T47D (cell line): ENCODE results near the gene TAS1R1.

Experiments used
- DNase-seq, 2 experiments: peaks; one replicate each; pipeline versions ENCODE4 v3.0.0 to v3.0.0-alpha.2; 2011 to 2012; ENCODE audit warnings: low read depth in 1 of 2, low spot score in 1 of 2
- JUND ChIP-seq: IDR thresholded peaks from 2 replicates; pipeline ENCODE4 v1.6.1; 2012; ENCODE audit warnings: low read depth
- in situ Hi-C: cut with HindIII; loops from 2 replicates; pipeline ENCODE4 v1.10.0; 2016; ENCODE audit warnings: low sequenced_read_pairs, low pct_unique_long_range_greater_than_20kb

TAS1R1 gene

DNA sequence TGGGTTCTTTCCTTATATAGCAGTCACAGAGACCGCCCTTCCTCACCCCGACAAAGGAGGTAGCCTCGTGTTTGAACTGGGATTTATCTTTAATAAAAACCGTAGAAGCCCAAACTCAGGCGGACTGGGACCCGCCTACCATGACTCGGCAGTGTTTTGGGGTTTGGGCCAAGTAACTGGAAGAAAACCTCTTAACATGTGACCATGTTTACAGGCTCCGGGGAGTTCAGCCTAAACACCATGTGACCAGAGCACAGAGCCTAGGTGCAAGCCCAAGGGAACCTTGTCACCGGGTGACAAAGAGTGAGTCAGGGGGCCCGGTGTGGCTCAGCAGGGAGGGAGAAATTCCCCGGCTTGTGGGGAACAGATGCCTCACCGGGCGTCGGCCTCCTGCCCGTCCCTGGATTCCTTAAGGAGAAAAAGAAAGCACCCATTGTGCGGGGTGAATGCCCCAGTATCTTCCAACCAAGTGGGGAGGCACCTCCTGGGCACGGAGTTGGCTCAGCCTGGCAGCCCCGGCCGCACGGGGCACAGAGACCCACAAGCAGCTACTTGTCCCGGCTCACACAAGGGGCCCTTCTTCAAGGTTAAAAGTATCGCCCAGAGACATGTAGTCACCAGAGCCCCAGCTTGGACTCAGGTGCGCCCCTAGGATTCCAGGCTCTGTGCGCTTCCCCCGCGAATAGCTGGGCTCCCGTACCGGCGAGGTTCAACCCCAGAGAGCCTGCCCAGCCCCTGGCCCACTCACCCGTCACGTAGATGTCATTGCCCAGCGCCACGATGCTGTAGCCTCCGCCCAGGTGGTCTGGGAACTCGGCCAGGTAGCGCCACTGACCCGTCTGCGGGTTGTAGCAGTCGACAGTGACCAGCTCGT is 46.2 kb downstream of the TAS1R1 start:
- no peak for TF ChIP-seq JUND
- peak; percentile 59 to 72 for DNase-seq
- in situ Hi-C loops, result no loop called here

DNA sequence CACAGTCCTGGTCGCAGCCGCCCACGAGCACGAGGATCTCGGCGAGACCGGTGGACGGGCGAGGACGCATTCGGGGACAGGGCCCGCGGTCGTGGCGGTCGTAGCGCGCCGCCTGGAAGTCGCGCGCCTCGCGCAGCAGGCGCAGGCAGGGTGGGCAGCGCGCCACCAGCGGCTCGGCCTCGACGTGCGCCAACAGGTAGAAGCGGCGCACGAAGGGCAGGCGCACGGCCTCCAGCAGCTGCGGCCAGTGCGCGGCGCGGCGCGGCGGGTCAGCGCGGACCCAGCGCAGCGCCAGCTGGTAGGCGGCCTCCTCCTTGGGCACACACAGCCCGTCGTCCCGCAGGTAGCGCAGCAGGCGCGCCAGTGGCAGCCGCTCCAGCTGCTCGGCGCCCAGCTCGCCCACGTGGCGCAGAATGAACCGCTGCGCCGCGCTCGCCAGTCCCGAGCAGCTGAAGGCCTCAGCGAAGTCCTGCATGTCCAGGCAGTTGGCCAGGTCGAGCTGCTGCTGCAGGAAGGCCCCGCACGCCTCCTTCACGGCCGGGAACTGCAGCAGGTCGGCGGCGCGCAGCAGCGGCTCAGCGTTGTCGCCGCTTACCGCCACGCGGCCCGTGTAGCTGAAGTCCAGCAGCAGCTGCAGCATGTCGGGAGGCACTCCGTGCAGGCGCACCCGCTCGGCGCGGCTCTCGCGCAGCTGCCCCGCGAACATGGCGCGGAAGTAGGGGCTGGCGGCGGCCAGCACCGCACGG is 47.0 kb downstream of the TAS1R1 start:
- in situ Hi-C loops, result no loop called here
- no peak for DNase-seq
- TF ChIP-seq JUND, result no peak

DNA sequence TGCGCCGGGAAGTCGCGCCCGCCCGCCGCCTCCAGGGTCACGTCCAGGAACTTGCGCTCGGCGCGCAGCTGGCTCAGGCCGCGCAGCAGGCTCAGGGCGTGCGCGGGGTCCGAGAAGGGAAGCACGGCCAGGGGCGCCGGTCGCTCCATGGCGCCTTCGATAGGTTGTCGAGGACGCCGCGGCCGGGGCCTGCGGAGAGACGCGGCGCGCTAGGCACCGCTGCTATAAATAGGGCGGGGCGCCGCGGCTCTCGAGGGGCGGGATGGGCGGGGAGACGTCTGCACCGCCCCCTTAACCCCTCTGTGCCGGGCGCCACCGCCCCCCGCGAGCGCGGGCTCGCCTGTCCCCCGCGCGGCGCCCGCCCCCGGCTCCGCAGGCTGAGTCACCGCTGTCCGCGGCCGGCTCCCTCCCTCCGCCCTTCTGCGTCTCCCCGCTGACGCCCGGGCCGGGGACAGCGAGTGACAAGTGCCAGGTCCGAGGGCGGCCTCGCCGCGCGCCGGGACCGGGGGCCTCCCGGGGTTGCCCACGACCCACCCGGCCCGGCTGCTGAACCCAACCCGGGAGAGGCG is 47.6 kb downstream of the TAS1R1 start, which contains the start of gene KLHL21:
Gene KLHL21, minus strand, starts transcription at position 201 of the 569 bp plus-strand sequence. Its CDS starts 52 bp downstream, at position 149.
- in situ Hi-C loops, result no loop called here
- TF ChIP-seq JUND, result no peak
- peak; percentile 66 to 90 for DNase-seq

DNA sequence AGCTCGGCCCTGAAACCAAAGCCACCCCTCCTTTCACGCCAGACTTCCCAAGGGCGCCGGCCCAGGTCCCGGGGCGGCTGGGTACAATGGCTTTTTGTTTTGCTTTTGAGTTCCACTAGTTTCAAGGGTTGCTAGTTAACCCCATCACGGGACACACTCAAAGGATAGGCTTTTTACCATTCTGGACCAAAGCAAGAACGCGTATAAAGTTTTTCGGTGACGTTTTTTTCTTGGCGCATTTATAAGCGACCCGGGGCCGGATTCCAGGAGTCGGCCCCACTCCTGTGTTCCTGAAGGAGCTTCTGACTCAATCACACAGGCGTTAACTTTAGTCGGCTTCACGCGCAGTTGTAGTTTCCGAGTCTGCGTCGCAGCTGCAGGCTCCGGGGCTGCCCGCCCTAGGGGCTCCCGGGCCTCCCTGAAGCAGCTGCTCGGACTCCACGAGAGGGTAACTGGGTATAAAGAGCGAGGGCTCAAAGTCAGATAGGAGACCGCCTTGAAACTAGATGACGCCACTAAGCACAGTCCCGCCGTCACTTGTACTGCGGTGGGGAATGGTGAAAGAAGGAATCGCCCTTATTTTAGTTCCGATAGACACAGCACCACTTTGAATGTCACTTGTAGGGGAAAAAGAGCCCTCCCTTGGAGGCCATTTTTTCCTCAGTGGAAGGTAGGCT is 48.3 kb downstream of the TAS1R1 start:
- DNase-seq, result peak in 1 of 2 experiments; percentile 51

DNA sequence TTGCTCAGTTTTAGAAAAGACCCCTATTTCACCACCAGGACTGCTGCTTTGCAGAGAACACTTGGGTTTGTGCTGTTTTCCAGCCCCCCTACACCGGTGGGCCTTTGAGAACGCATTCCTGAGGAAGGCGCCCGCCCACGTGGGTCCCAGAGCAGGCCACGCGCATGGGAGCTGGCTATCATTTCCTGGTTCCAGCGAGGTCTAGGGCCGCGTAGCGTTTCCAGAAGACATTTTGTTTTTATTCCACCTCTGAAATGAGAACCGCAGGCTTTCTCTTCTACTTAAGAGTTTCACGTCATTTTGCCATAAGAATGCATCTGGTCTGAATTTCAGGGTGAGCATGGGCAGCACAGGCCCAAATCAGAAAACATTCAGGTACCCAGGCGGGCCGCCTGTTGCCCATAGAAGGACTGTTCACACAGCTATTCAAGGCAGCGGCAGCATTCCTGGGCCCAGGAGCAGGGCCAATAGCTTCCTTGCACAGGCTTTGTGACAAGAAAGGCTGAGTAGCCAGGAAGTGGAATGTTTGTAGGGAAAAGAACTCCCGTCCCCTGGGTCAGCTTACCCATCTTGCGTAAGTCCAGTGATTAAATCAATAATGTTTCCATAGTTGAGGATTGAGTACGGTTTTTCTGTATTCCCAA is 48.9 kb downstream of the TAS1R1 start:
- DNase-seq, result peak in 1 of 2 experiments; percentile 63
- in situ Hi-C loops, result no loop called here
- no peak for TF ChIP-seq JUND

More for the DNA sequence above, 48.3 kb downstream of the TAS1R1 start:
- TF ChIP-seq JUND, result no peak
- in situ Hi-C loops, result no loop called here

DNA sequence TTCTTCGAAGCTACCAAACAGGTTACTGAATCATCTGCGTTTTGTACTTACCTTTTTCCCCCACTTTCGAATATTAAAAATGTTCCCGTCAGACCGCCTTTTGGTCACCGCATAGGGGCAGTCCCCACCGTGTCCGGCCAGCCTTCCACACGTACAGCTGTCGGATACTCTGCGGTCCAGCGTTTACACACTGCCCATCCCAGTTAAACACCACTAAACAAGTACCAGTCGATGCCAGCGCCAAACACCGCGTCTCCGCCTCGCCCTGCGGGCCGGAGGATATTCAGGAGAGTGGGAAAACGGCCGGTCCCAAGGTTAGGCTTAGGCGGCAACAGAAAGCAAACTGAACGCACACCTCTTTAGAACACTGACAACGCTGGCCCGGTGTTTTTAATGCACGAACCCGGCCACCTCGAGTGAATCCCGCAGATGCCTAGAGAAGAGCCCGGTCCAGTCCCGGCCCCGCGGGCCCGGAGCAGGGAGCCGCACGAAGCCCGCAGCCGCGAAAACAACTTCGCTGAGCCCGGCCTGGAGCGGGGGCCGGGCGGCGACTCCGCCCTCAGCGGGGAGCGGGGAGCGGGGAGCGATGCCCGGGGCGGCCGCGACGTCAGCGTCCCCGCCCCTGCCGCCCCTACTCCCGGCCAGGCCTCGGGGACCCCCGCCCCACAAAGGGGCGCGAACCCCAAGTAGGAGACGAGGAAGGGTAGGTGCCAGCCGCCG is 57.7 kb downstream of the TAS1R1 start:
- TF ChIP-seq JUND, result no peak
- in situ Hi-C loops, result no loop called here
- peak; percentile 55 to 73 for DNase-seq

DNA sequence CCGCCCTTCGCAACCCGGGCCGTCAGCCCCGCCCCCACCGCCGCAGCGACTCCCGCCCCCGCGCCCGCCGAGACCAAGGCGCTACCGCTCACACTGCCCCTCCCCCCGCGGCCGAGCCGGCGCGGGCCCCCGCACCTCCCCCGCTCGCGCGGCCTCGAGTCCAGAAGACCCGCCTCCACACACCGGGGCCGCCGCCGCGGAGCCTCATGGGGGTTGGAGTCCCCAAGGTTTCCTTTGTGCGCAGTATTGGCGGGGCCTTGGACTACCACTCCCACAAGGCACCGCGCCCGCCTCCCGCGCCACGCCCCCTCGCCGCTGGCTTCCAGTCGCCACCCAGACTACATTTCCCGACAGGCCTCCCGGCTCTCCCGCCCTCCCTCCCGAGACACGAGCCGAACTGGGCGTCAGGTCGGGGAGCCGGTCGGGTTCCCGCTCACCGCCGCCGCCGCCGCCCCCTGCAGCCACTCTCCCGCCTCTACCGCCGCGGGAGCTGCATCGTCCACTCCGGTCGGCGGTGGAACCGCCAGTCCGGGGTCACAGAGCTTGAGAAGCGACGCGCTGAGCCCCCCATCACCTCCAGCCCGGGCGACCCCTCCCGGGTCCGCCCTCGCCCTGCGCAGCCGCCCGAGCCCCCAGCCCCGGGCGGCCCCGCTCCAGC is 58.4 kb downstream of the TAS1R1 start, which contains the start of gene PHF13:
Gene PHF13, plus strand, starts transcription at position 371 of the 658 bp plus-strand sequence. CDS start 336 bp downstream, outside the sequence.
- no peak for TF ChIP-seq JUND
- in situ Hi-C loops, result no loop called here
- DNase-seq, result peak; percentile 93 to 99

DNA sequence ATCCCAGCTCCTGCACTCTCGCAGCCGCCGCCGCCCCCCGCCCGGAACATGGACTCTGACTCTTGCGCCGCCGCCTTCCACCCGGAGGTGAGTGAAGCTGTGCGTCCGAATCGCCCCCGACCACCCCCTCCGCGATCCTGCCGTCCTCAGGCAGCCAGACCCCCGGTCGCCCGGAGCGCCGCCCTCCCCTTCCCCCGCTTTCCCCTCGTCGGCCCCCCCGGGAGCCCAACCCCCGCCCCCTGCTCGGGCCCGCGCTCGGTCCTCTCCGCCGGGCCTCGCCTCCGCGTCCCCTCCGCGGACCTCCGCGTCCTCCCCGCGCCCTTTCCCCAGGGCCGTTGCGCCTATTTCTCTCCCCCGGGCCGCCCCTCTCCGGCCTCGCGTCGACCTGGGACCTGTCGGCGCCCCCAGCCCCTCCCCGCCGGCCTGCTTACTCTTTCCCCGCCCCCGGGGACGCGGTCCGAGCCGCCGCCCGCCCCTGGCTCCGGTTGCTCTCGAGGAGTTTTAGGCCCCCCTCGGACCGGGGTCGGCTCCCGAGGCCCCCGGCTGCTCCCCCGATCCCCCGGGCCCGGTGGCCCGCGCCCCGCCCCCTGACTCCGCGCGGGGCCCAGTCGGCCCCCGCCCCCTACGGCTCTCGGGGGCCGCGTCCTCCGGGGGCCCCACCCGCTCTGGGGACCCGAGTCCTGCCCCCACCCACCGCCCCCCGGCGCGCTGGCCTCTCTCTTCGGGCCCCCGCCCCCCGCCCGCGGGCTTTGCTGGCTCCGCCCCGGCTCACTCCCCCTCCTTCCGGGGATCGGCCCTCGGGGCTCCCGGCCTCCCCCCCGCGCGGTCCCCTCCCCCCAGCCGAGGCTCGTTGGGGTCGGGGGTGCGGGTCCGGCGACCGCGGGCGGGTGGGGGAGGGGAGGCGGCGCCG is 59.2 kb downstream of the TAS1R1 start:
- in situ Hi-C loops, result no loop called here
- DNase-seq, result peak in 1 of 2 experiments; percentile 37
- TF ChIP-seq JUND, result no peak

DNA sequence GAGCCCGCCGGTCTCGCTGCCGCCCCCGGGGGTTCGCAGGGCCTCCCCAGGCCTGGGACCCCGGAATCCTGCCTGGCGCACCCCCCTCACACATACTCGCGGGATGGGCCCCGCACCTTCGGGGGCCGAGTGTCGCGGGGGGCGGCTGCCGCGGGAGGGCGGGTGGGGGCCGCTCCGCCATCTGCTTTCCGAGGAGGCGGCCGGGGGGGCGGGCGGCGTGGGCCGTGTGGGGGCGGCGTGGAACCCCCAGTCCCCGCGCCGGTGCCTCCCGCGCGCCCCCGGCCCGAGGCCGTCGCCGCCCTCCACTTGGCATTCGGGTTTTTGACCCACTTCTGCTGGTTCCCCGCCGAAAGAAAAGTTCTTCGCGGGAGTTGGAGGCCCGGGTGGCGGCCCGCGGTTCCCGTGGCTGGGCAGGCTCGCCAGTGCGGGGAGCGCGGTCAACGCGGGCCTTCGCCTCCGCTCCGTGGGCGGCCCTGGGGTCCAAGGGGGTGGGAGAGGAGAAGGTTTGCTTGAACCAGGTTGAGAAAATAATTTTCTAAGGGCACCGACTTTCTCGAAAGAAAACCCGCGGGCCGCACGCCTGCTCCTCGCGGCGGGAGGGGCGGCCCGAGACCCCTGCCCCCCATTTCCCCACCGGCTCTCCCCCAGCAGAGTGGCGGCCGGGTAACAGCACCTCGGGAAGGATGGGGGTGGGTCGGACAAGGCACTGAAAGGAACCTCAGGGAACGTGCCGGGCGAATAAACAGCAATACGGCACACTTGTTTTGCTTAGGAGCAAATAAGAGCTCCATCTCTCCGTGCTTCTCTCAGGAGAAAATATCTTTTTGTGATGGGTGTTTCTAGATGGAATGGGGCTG is 60.0 kb downstream of the TAS1R1 start:
- in situ Hi-C loops, result no loop called here
- no peak for DNase-seq
- no peak for TF ChIP-seq JUND
